Pancreas (tissue), 10 donors: ENCODE data around the gene TUBGCP5. TPM values are rescaled to one million over a fixed set of nuclear protein-coding genes. Genes with fewer than 3 reads are reported as not detected.
A peak's percentile ranks its signal among the peaks of the same experiment; 100 is the strongest.
"Not testable (repeated sequence)": the region's sequence is repeated elsewhere in the genome, so short reads cannot be mapped to it uniquely, and the experiment has no call there.

Experiments
- ATAC-seq, 4 donors: fragments of 200-7000 bp; cut with Tn5 transposase; one replicate each; pipeline versions ENCODE4 v1.8.0 to v1.9.1; 2020; ENCODE audit warnings: mild to moderate bottlenecking in 4 of 4, moderate library complexity in 4 of 4
- DNase-seq, 6 donors: peaks; one replicate each; pipeline ENCODE4 v3.0.0-alpha.2; 2020
- FAIRE-seq: peaks from 2 replicates; lab custom pipeline; 2012; peaks lifted over from hg19 to GRCh38; lab: Jason Lieb, UNC
- H3K27ac ChIP-seq, 4 donors: fragments of 200-600 bp; sonication (generic); 1 replicate in 3 of 4; 2 replicates in 1 of 4; pipeline versions ENCODE4 v1.5.0 to v1.8.0; 2020
- H3K27me3 ChIP-seq, 4 donors: fragments of 200-600 bp; one replicate each; pipeline ENCODE4 v1.8.0; 2021
- H3K36me3 ChIP-seq, 3 donors: fragments of 200-600 bp; sonication (generic) in 1 of 3; one replicate each; pipeline versions ENCODE4 v1.5.0 to v1.8.0; 2020 to 2021
- H3K4me1 ChIP-seq, 3 donors: fragments of 200-600 bp; one replicate each; pipeline ENCODE4 v1.8.0; 2021
- H3K4me3 ChIP-seq, 4 donors: fragments of 200-600 bp; sonication (generic) in 2 of 4; one replicate each; pipeline versions ENCODE4 v1.5.0 to v1.8.0; 2020 to 2021
- H3K9me3 ChIP-seq, 4 donors: fragments of 200-600 bp; one replicate each; pipeline ENCODE4 v1.8.0; 2021
- CTCF ChIP-seq, 4 donors: fragments of 200-600 bp; sonication (generic) in 3 of 4; IDR thresholded peaks; one replicate each; pipeline versions ENCODE4 v1.5.0 to v1.8.0; 2021; ENCODE audit warnings: antibody characterized with exemption in 4 of 4
- WGBS, 2 donors: extraction: QIAGEN DNeasy Blood & Tissue Kit; methylation state at CpG; one replicate each; pipeline ENCODE4 v1.1.7; 2013; 5-methylcytosine and 5-hydroxymethylcytosine counted together
- intact Hi-C, 3 donors: fragments of 100-400 bp; cut with DNase I; formaldehyde crosslinking; loops; one replicate each; pipeline versions ENCODE4 v1.11.1 to v1.14.2; 2022
- polyA plus RNA-seq, 2 donors: library from polyadenylated mRNA; stranded (reverse); fragments of 200-250 nt; gene quantifications; one replicate each; pipeline ENCODE4 v1.2.3, GENCODE V29; 2013
- total RNA-seq, 6 donors: library from RNA; stranded (reverse); fragmentation: NEBNext Ultra II Directional in 4 of 6; extraction: Animal tissue kit (Norgen Biotek cat#: 25700) in 4 of 6; gene quantifications; one replicate each; pipeline versions ENCODE4 v1.2.1 to v1.2.4, GENCODE V29; 2021 to 2023
- donor health status: healthy with polysubstance abuse.
- donor health status: DM: no; HTN: no; CAD: no; lungs with moderate emphysema.
- donor health status: DM: no; HTN: no; CAD: no.
- donor health status: control.
- donor health status: control.
- donor health status: Bipolar disorder and iron deficiency.
- donor health status: DM: yes; HTN: yes; CAD: no.
- donor health status: DM: no; HTN: no; CAD: no.
- donor health status: DM: no; HTN: no; CAD: no.
- donor health status: DM: yes; HTN: yes; CAD: no.

Gene TUBGCP5
- total and polyA plus RNA-seq, 8 donors, result 6.0 to 10.4 (median 7.6) TPM

- no peak overlapping the region for H3K27ac ChIP-seq
- no peak overlapping the region for H3K4me3 ChIP-seq
- H3K4me1 ChIP-seq, result no peaks in the 10 kb centered on the region
- FAIRE-seq, result no peak
- no peaks in the 10 kb centered on the region for H3K9me3 ChIP-seq
- intact Hi-C loops, result no loop called here
- no peaks in the 10 kb centered on the region for H3K27me3 ChIP-seq
- DNase-seq, result no peak
- WGBS, 2 donors, result 32 to 53% methylated on average over 2 of the region's 2 CpGs
- TF ChIP-seq CTCF (IDR thresholded peaks at IDR 0.05), result no peak
- ATAC-seq, result peak in 2 of 4 donors; percentile 43 to 73
- peaks cover 0 to 57% (median 23%) of the 10 kb centered on the region in 3 donors for H3K36me3 ChIP-seq
These were observed 36.4 kb downstream of the TUBGCP5 start for GRCh38 chr15:23002920-23003319.

GRCh38 chr15:22995795-22996194 is 43.6 kb downstream of the TUBGCP5 start:
- no peak for FAIRE-seq
- no peak for ATAC-seq
- H3K27ac ChIP-seq, result no peak overlapping the region
- H3K4me3 ChIP-seq, result no peak overlapping the region
- no peak for TF ChIP-seq CTCF (IDR thresholded peaks at IDR 0.05)
- H3K36me3 ChIP-seq, result peaks cover 0 to 25% (median 0%) of the 10 kb centered on the region in 3 donors
- no peaks in the 10 kb centered on the region for H3K27me3 ChIP-seq
- intact Hi-C loops, result no loop called here
- no peak for DNase-seq
- 90 to 91% methylated on average over 7 of the region's 7 CpGs for WGBS, 2 donors
- H3K4me1 ChIP-seq, result no peaks in the 10 kb centered on the region
- no peaks in the 10 kb centered on the region for H3K9me3 ChIP-seq

GRCh38 chr15:22992024-22992326 is 47.4 kb downstream of the TUBGCP5 start:
- no peak for TF ChIP-seq CTCF (IDR thresholded peaks at IDR 0.05)
- H3K36me3 ChIP-seq, result peaks cover 0 to 1% (median 0%) of the 10 kb centered on the region in 3 donors
- no peaks in the 10 kb centered on the region for H3K9me3 ChIP-seq
- no peak for DNase-seq
- no peaks in the 10 kb centered on the region for H3K27me3 ChIP-seq
- no peaks in the 10 kb centered on the region for H3K4me1 ChIP-seq
- WGBS, 2 donors, result 88 to 89% methylated on average over 5 of the region's 5 CpGs
- intact Hi-C loops, result no loop called here
- no peak for ATAC-seq
- FAIRE-seq, result no peak
- H3K4me3 ChIP-seq, result no peak overlapping the region
- H3K27ac ChIP-seq, result no peak overlapping the region

- Histone ChIP-seq H3K4me1 (no peaks in the 10 kb centered on the region), H3K27me3 (no peaks in the 10 kb centered on the region), H3K9me3 (no peaks in the 10 kb centered on the region), H3K4me3 (no peak overlapping the region), H3K36me3 (no peaks in the 10 kb centered on the region), H3K27ac (no peak overlapping the region)
- ATAC-seq (peak; percentile 77 to 83 (median 80)), DNase-seq (peak in 2 of 6 donors; percentile 16 to 27), FAIRE-seq (no peak)
- intact Hi-C loops, result no loop called here
- TF ChIP-seq CTCF (IDR thresholded peaks at IDR 0.05), result no peak
- WGBS, 2 donors, result 48 to 59% methylated on average over 7 of the region's 7 CpGs
These were observed 49.5 kb downstream of the TUBGCP5 start for GRCh38 chr15:22989576-22990477.

GRCh38 chr15:22988811-22989210 is 50.6 kb downstream of the TUBGCP5 start:
- 91 to 93% methylated on average over 7 of the region's 7 CpGs for WGBS, 2 donors
- FAIRE-seq, result no peak
- Histone ChIP-seq H3K36me3 (no peaks in the 10 kb centered on the region), H3K4me3 (no peak overlapping the region), H3K4me1 (no peaks in the 10 kb centered on the region), H3K27ac (no peak overlapping the region), H3K27me3 (no peaks in the 10 kb centered on the region), H3K9me3 (no peaks in the 10 kb centered on the region)
- no peak for DNase-seq
- no peak for TF ChIP-seq CTCF (IDR thresholded peaks at IDR 0.05)
- no peak for ATAC-seq
- intact Hi-C loops, result no loop called here

- FAIRE-seq, ATAC-seq, H3K4me3 ChIP-seq, H3K27ac ChIP-seq, DNase-seq, H3K36me3 ChIP-seq, H3K9me3 ChIP-seq, intact Hi-C loops, H3K27me3 ChIP-seq: not testable (repeated sequence)
- 89 to 90% methylated on average over 11 of the region's 11 CpGs for WGBS, 2 donors
- H3K4me1 ChIP-seq, result peaks cover 4 to 14% (median 5%) of the 10 kb centered on the region in 3 donors
These were observed 57.4 kb downstream of the TUBGCP5 start for GRCh38 chr15:22981931-22982330.
